Measurements from ENCODE around the gene LPCAT1. TPM values are rescaled to one million over a fixed set of nuclear protein-coding genes. Genes with fewer than 3 reads are reported as not detected.

LPCAT1 gene
- total and polyA plus RNA-seq, 10 of the 15 experiments (the other 5 are each of a cell fraction or from before 2014, with no cell fraction given) = 2.3 to 109 (median 72.7) TPM

- in situ Hi-C loops (cut with MboI) = no loop called here
- no peaks in the 10 kb centered on the region for H3K36me3 ChIP-seq (ENCODE audit: control insufficient read depth in 2 of 2, insufficient read depth in 2 of 2, low read length in 1 of 2)
- no TSS peak for BruUV-seq (replicated peaks)
- ChIA-PET SMC1A (ENCODE audit: uncharacterized antibody, unreplicated experiment) (no interaction called here), CTCF (no interaction called here), POLR2A (no interaction called here), RAD21 (ENCODE audit: unreplicated experiment) (no interaction called here)
- H3K9ac ChIP-seq (ENCODE audit: control insufficient read depth, insufficient read depth, low read length) = no peak overlapping the region
- no peak overlapping the region for H3K27ac ChIP-seq (ENCODE audit: control insufficient read depth, insufficient read depth)
- 62% methylated on average over 25 of the region's 25 CpGs for WGBS (ENCODE audit: insufficient coverage, insufficient replicate concordance, low lambda C conversion rate, missing lambda C conversion rate)
- DNase-seq (ENCODE audit: low read depth, low spot score) (no peak), ATAC-seq (no peak), FAIRE-seq (no peak)
- H3K4me2 ChIP-seq (ENCODE audit: control insufficient read depth, insufficient read depth) = no peak overlapping the region
- no peaks in the 10 kb centered on the region for H3K79me2 ChIP-seq (ENCODE audit: control insufficient read depth, insufficient read depth, low read length)
- H2AFZ ChIP-seq (ENCODE audit: control insufficient read depth, low read depth, low read length) = no peak overlapping the region
- no peaks in the 10 kb centered on the region for H4K20me1 ChIP-seq (ENCODE audit: control insufficient read depth, insufficient read depth)
- intact Hi-C loops (cut with micrococcal nuclease; ENCODE audit: unreplicated experiment) = no loop called here
- TF ChIP-seq E4F1 (IDR thresholded peaks at IDR 0.05; ENCODE audit: borderline replicate concordance, partially characterized antibody) = no peak
- TF ChIP-seq REST (IDR thresholded peaks at IDR 0.05; ENCODE audit: low read depth, low read length) = no peak
- no peak for TF ChIP-seq ESRRA (IDR thresholded peaks at IDR 0.05; ENCODE audit: low read length)
- no peak for TF ChIP-seq NFYA (IDR thresholded peaks at IDR 0.05; ENCODE audit: borderline replicate concordance, low read depth, low read length)
- TF ChIP-seq LARP7 (IDR thresholded peaks at IDR 0.05) = no peak
- no peak for TF ChIP-seq RCOR1 (conservative IDR thresholded peaks at IDR 0.05; ENCODE audit: low read depth, low read length)
- no peak for TF ChIP-seq YBX1 (IDR thresholded peaks at IDR 0.05)
- no peak for TF ChIP-seq EED (IDR thresholded peaks at IDR 0.05; ENCODE audit: low read depth)
- TF ChIP-seq MXI1 (IDR thresholded peaks at IDR 0.05; ENCODE audit: low read depth, low read length) = no peak
- no peak for TF ChIP-seq SKIL (IDR thresholded peaks at IDR 0.05; ENCODE audit: low read depth, poor library complexity, severe bottlenecking)
- TF ChIP-seq ELK1 (IDR thresholded peaks at IDR 0.05; ENCODE audit: low read depth, low read length) = no peak
- no peak for TF ChIP-seq MEF2A (IDR thresholded peaks at IDR 0.05; ENCODE audit: insufficient read depth, low read depth, low read length)
- TF ChIP-seq IKZF2 (IDR thresholded peaks at IDR 0.05) = no peak
- TF ChIP-seq MEF2B (IDR thresholded peaks at IDR 0.05; ENCODE audit: partially characterized antibody, poor library complexity, severe bottlenecking) = no peak
- TF ChIP-seq GABPA (IDR thresholded peaks at IDR 0.05; ENCODE audit: low read depth) = no peak
- no peak for TF ChIP-seq CHD4 (IDR thresholded peaks at IDR 0.05)
- no peaks in the 10 kb centered on the region for H3K4me1 ChIP-seq (ENCODE audit: control insufficient read depth, insufficient read depth, low read length)
- no peaks in the 10 kb centered on the region; the same call in 2 of the 3 replicates for H3K9me3 ChIP-seq (replicated peaks; ENCODE audit: control insufficient read depth, insufficient read depth, low read length)
- H3K27me3 ChIP-seq (replicated peaks in 1 of 2; ENCODE audit: control insufficient read depth in 2 of 2, insufficient read depth in 2 of 2, low read length in 1 of 2) = peaks cover 0 to under 1% of the 10 kb centered on the region in 2 experiments; a peak in 2 of 4 replicates
- no peak overlapping the region for H3K4me3 ChIP-seq
Observed at GRCh38 chr5:1437876-1438559, 85.7 kb downstream of the LPCAT1 start.
